ENCODE measurements around the gene FANCM. TPM values are rescaled to one million over a fixed set of nuclear protein-coding genes. Genes with fewer than 3 reads are reported as not detected.

The FANCM gene
- total RNA-seq, 1 experiment from 2014 or later, result 11.9 TPM

DNA sequence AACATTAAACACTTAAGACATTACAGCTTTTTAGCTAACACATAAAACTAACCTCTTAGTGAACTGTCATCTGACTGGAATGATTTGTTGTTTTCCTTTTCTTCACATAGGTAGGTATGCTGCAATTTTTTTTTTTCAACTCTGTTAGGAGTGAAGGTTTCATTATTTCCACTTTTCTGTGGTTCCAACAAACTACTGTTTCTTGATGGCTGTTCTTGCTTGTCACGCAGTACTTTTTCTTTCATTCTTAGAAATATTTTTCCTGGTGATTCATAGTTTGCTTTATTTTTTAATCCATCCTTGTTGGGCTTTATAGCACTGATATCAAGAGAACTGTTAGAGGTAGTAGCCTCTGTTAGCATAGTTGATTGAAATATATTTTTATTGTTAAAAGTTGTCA is 111.0 kb downstream of the FANCM start:
- no peak overlapping the region for H3K14ac ChIP-seq (ENCODE audit: insufficient read depth, low read length)

More for the DNA sequence above, 111.0 kb downstream of the FANCM start:
- Histone ChIP-seq H4K5ac (ENCODE audit: insufficient read length, low read depth, low read length) (no peak overlapping the region), H3K79me2 (ENCODE audit: insufficient read depth, low read length) (peaks cover 47% of the 10 kb centered on the region), H3K23ac (ENCODE audit: insufficient read length, low read depth, low read length) (no peak overlapping the region), H3K56ac (ENCODE audit: insufficient read length, low read depth, low read length) (no peak overlapping the region), H2BK120ac (ENCODE audit: low read depth, low read length, poor library complexity, severe bottlenecking) (no peak overlapping the region), H3K9me3 (ENCODE audit: control insufficient read depth, low read depth, low read length) (no peaks in the 10 kb centered on the region), H3K4me2 (ENCODE audit: insufficient read depth, insufficient read length, low read length) (no peak overlapping the region), H2AK5ac (ENCODE audit: insufficient read length, low read length) (no peak overlapping the region), H3K4me1 (ENCODE audit: insufficient read depth, low read length) (no peaks in the 10 kb centered on the region), H2BK20ac (ENCODE audit: low read depth, low read length, poor library complexity, severe bottlenecking) (no peak overlapping the region), H3K9ac (ENCODE audit: extremely low read depth, insufficient read length, low read length) (no peak overlapping the region), H3K18ac (ENCODE audit: insufficient read length, low read depth, low read length) (no peak overlapping the region), H4K91ac (ENCODE audit: insufficient read length, low read depth, low read length) (no peak overlapping the region), H2BK12ac (ENCODE audit: insufficient read length, low read depth, low read length) (no peak overlapping the region), H2BK5ac (ENCODE audit: insufficient read length, low read length) (no peak overlapping the region), H2AFZ (ENCODE audit: low read length) (no peak overlapping the region), H4K8ac (replicated peaks; ENCODE audit: insufficient read length, low read depth, low read length) (no peak overlapping the region), H4K20me1 (ENCODE audit: control insufficient read depth, insufficient read depth, insufficient read length) (no peaks in the 10 kb centered on the region), H3T11ph (ENCODE audit: low read length) (no peak overlapping the region), H3K27ac (ENCODE audit: insufficient read length, low read depth, low read length) (no peak overlapping the region), H3K4ac (ENCODE audit: low read depth, low read length) (no peak overlapping the region), H3K23me2 (ENCODE audit: insufficient read length, low read depth, low read length, poor library complexity, severe bottlenecking) (no peaks in the 10 kb centered on the region), H3K27me3 (ENCODE audit: insufficient read depth, low read length) (no peaks in the 10 kb centered on the region), H2BK15ac (ENCODE audit: low read depth, low read length) (no peak overlapping the region), H3K79me1 (ENCODE audit: insufficient read depth, low read depth, low read length, poor library complexity, severe bottlenecking) (peaks cover 9% of the 10 kb centered on the region)
- Mint-ChIP-seq H3K9me3 (no peaks in the 10 kb centered on the region), H3K27me3 (ENCODE audit: low read depth) (no peaks in the 10 kb centered on the region), H3K36me3 (ENCODE audit: insufficient read depth in 1 of 3, low read depth in 3 of 3) (peaks cover 11 to 15% (median 13%) of the 10 kb centered on the region in 3 experiments), H3K4me1 (peaks cover 10 to 13% of the 10 kb centered on the region in 2 experiments), H3K4me3 (no peak overlapping the region), H3K27ac (no peak overlapping the region)
- no peak for DNase-seq
- TF ChIP-seq, protein P1, sequence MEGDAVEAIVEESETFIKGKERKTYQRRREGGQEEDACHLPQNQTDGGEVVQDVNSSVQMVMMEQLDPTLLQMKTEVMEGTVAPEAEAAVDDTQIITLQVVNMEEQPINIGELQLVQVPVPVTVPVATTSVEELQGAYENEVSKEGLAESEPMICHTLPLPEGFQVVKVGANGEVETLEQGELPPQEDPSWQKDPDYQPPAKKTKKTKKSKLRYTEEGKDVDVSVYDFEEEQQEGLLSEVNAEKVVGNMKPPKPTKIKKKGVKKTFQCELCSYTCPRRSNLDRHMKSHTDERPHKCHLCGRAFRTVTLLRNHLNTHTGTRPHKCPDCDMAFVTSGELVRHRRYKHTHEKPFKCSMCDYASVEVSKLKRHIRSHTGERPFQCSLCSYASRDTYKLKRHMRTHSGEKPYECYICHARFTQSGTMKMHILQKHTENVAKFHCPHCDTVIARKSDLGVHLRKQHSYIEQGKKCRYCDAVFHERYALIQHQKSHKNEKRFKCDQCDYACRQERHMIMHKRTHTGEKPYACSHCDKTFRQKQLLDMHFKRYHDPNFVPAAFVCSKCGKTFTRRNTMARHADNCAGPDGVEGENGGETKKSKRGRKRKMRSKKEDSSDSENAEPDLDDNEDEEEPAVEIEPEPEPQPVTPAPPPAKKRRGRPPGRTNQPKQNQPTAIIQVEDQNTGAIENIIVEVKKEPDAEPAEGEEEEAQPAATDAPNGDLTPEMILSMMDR (conservative IDR thresholded peaks at IDR 0.05), result no peak
- WGBS (ENCODE audit: extremely low coverage, insufficient read length, low lambda C conversion rate), result no CpG with 5 or more reads among the region's 1 CpG

Measured in H9 (cell line).